Stomach smooth muscle (tissue), 2 donors: ENCODE results near the gene PDE4D.

Experiments
- H3K27ac ChIP-seq: one replicate; pipeline ENCODE4 v1.7.0; 2013; ENCODE audit warnings: mild to moderate bottlenecking, low read length, inconsistent platforms
- H3K27me3 ChIP-seq, 2 donors: one replicate each; pipeline ENCODE4 v1.7.0; 2013; ENCODE audit warnings: low read length in 2 of 2; ENCODE audit not compliant: insufficient read depth in 2 of 2, control insufficient read depth in 1 of 2
- H3K36me3 ChIP-seq, 2 donors: one replicate each; pipeline ENCODE4 v1.7.0; 2013; ENCODE audit warnings: low read length in 2 of 2; ENCODE audit not compliant: control insufficient read depth in 2 of 2, insufficient read depth in 2 of 2
- H3K4me1 ChIP-seq: one replicate; pipeline ENCODE4 v1.7.0; 2013; ENCODE audit warnings: low read length; ENCODE audit not compliant: control insufficient read depth, insufficient read depth
- H3K4me3 ChIP-seq, 2 donors: one replicate each; pipeline ENCODE4 v1.7.0; 2013; ENCODE audit warnings: low read length in 2 of 2
- H3K9ac ChIP-seq, 2 donors: one replicate each; pipeline ENCODE4 v1.7.0; 2013; ENCODE audit warnings: low read length in 2 of 2, mild to moderate bottlenecking in 1 of 2
- H3K9me3 ChIP-seq, 2 donors: one replicate each; pipeline ENCODE4 v1.7.0; 2013; ENCODE audit warnings: low read length in 2 of 2; ENCODE audit not compliant: control insufficient read depth in 2 of 2
- donor health status: healthy.
- donor health status: Pancreatic carcinoma.

Gene PDE4D

DNA sequence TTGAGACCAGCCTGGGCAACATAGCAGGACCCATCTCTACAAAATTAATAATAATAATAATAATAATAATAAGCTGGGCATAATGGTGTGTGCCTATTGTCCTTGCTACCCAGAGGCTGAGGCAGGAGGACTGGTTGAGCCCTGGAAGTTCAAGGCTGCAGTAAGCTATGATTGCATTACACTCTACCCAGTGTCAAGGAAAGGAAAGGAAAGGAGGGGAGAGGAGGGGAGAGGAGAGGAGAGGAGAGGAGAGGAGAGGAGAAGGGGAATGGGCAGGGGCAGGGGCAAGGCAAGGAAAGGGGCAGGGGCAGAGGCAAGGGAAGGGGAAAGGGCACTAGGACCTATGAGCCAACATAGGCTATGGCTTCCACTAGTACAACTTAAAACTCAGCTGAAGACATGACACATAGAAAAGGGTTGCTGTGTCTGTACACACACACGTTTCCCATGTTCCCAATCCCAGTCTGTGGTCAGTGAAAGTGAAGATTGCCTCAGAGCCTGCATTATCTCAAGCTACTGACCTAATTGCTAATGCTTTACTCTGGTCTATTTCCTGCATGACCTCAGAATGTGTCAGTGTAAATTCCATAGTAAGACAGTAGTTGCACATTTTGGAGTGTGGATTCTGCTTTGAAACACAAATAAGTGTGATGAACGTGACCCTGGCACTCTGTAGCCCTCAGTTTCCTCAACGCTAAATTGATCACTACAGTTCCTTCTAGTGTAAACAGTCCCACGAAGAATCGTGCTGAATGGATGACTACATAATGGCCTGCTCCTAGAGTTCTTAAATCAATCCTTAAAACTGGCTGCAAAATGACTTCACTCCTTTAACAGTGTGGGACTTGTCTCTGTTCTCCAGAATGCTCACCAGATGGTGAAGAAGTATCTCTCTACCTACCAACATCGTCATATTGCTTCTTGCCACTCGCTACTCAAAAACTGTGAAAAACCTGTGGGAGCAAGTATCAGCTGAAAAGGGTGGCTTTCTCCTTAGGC is 813.6 kb downstream of the PDE4D start:
- no peaks in the 10 kb centered on the region for H3K9me3 ChIP-seq
- H3K36me3 ChIP-seq, result no peaks in the 10 kb centered on the region
- H3K4me3 ChIP-seq, result no peak overlapping the region
- H3K9ac ChIP-seq, result no peak overlapping the region
- H3K27ac ChIP-seq, result no peak overlapping the region
- no peaks in the 10 kb centered on the region for H3K4me1 ChIP-seq
- no peaks in the 10 kb centered on the region for H3K27me3 ChIP-seq

DNA sequence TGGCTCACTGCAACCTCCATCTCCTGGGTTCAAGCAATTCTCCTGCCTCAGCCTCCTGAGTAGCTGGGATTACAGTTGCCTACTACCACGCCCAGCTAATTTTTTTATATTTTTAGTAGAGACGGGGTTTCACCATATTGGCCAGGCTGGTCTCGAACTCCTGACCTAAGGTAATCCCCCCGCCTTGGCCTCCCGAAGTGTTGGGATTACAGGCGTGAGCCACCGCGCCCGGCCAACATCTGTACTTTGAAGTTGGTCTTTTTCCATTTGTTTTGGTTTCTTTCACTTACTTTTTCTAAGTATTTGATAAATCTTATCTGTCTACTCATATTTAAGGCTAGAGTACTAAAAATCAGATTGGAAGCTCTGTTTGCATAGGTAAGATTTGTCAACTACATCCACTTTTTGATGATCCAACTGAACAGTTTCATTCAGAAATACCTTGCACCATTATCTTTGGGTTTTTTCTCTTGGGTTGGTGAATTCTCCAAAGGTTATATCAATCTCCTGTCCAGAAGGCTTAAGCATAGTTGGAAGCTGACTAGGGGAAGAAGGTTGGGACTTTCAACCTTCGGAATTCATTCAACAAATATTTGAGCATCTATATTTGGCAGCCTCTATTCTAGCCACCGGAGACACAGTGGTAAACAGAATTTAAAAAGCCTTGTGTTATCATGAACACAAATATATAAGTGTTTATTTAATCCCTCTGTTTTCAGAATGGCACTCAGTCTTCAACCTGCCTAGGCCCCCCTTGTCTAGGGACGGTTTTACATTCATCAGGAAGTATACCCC is 821.6 kb downstream of the PDE4D start:
- Histone ChIP-seq H3K27me3 (no peaks in the 10 kb centered on the region), H3K36me3 (no peaks in the 10 kb centered on the region), H3K9me3 (no peaks in the 10 kb centered on the region)

GRCh38 chr5:59069438-59070079 is 824.0 kb downstream of the PDE4D start:
- Histone ChIP-seq H3K4me3 (no peak overlapping the region), H3K27ac (no peak overlapping the region), H3K27me3 (no peaks in the 10 kb centered on the region), H3K9ac (no peak overlapping the region), H3K9me3 (no peaks in the 10 kb centered on the region), H3K4me1 (no peaks in the 10 kb centered on the region), H3K36me3 (no peaks in the 10 kb centered on the region)

More for the DNA sequence above, 821.6 kb downstream of the PDE4D start:
- H3K4me1 ChIP-seq, result no peaks in the 10 kb centered on the region
- no peak overlapping the region for H3K27ac ChIP-seq
- H3K4me3 ChIP-seq, result no peak overlapping the region
- no peak overlapping the region for H3K9ac ChIP-seq

- Histone ChIP-seq H3K9ac (no peak overlapping the region), H3K4me3 (no peak overlapping the region), H3K27ac (no peak overlapping the region), H3K4me1 (no peaks in the 10 kb centered on the region), H3K27me3 (no peaks in the 10 kb centered on the region), H3K9me3 (no peaks in the 10 kb centered on the region), H3K36me3 (no peaks in the 10 kb centered on the region)
Measured at GRCh38 chr5:59067956-59068656, 825.4 kb downstream of the PDE4D start.

GRCh38 chr5:59066367-59067163 is 827.0 kb downstream of the PDE4D start:
- no peaks in the 10 kb centered on the region for H3K9me3 ChIP-seq

DNA sequence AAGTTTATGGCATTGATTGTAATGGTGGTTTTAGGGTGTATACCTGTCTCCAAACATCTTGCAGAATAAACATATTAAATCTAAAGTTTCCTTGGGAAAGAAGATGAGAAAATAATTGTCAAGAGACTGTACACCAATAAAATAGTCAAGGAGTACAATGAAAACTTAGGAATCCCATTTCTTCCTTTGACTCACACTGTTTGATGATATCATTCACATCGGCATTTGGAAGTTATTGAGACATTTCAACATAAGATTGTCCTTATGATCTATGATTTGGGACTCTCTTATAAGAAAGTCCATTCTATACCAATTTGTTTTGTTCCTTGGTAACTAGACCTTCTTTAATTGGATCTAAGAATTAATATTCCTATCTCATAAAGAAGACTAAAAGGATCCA is 828.0 kb downstream of the PDE4D start:
- no peak overlapping the region for H3K4me3 ChIP-seq
- H3K36me3 ChIP-seq, result no peaks in the 10 kb centered on the region
- no peak overlapping the region for H3K27ac ChIP-seq
- H3K9ac ChIP-seq, result no peak overlapping the region
- H3K27me3 ChIP-seq, result no peaks in the 10 kb centered on the region
- H3K9me3 ChIP-seq, result no peaks in the 10 kb centered on the region
- no peaks in the 10 kb centered on the region for H3K4me1 ChIP-seq

More at GRCh38 chr5:59066367-59067163, 827.0 kb downstream of the PDE4D start:
- Histone ChIP-seq H3K4me3 (no peak overlapping the region), H3K27me3 (no peaks in the 10 kb centered on the region), H3K36me3 (no peaks in the 10 kb centered on the region), H3K4me1 (no peaks in the 10 kb centered on the region), H3K27ac (no peak overlapping the region), H3K9ac (no peak overlapping the region)

DNA sequence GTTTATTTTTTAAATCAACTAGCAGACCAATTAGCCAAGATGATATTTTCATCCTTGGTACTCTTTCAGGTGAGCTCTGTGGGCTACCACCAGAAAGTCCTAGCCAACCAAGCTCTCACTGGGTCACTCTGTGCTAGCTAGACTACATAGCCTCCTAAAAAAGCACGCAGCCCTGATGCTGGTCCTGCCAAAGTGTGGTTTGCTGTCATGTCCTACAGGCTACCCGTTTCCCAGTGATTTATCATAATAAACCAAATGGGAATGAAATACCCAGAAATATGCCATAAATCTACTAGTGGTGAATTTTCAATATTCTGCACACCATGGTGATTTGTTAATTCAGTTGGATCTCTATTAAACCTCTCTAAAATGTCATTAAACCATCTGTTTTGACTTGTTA is 829.2 kb downstream of the PDE4D start:
- H3K9ac ChIP-seq, result no peak overlapping the region
- no peaks in the 10 kb centered on the region for H3K9me3 ChIP-seq
- H3K27ac ChIP-seq, result no peak overlapping the region
- no peak overlapping the region for H3K4me3 ChIP-seq
- no peaks in the 10 kb centered on the region for H3K4me1 ChIP-seq
- no peaks in the 10 kb centered on the region for H3K36me3 ChIP-seq
- H3K27me3 ChIP-seq, result no peaks in the 10 kb centered on the region

DNA sequence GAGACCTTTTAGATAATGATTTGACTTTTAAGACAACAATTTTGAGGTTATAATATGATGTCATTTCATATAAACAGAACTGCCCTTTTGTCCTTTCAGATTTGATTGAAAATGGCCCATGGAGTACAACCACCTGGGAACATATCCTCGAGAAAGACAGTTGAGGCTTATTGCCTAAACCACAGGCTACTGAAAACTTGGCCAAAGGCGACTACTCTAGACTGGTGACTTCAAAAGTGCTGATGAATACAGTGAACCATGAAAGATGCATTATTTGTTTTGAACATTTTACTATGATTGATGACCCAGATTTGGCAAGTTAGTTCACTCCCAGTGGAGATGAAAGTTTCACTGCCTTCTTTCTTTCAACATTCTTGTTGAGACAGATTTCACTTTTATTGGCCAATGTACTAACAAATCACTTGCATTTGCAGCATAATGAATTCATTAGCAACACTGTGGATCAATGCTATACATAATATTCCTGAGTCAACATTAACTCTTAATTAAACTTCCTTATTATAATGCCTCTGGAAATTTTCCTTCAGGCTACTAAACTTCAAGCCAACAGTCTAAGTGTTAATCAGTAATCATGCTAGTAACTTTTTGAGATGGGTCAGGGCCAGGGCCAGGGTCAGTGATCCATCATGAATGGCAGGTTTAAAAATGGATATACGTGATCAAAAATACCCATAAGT is 830.4 kb downstream of the PDE4D start:
- H3K27ac ChIP-seq, result no peak overlapping the region

GRCh38 chr5:59061377-59061776 is 832.1 kb downstream of the PDE4D start:
- no peaks in the 10 kb centered on the region for H3K4me1 ChIP-seq
- no peak overlapping the region for H3K9ac ChIP-seq
- H3K9me3 ChIP-seq, result no peaks in the 10 kb centered on the region
- H3K27me3 ChIP-seq, result no peaks in the 10 kb centered on the region
- no peak overlapping the region for H3K4me3 ChIP-seq
- H3K36me3 ChIP-seq, result peaks cover 0 to 5% of the 10 kb centered on the region in 2 donors
- no peak overlapping the region for H3K27ac ChIP-seq

More for the DNA sequence above, 830.4 kb downstream of the PDE4D start:
- no peak overlapping the region for H3K4me3 ChIP-seq
- no peaks in the 10 kb centered on the region for H3K4me1 ChIP-seq
- no peaks in the 10 kb centered on the region for H3K36me3 ChIP-seq
- no peaks in the 10 kb centered on the region for H3K9me3 ChIP-seq
- no peaks in the 10 kb centered on the region for H3K27me3 ChIP-seq
- no peak overlapping the region for H3K9ac ChIP-seq
